Small intestine (tissue), 7 donors: ENCODE data around the gene VARS1. TPM values are rescaled to one million over a fixed set of nuclear protein-coding genes. Genes with fewer than 3 reads are reported as not detected.
A peak's percentile ranks its signal among the peaks of the same experiment; 100 is the strongest.
"Not testable (repeated sequence)": the region's sequence is repeated elsewhere in the genome, so short reads cannot be mapped to it uniquely, and the experiment has no call there.

Source experiments
- DNase-seq, 2 donors: peaks; one replicate each; pipeline versions ENCODE4 v3.0.0 to v3.0.0-alpha.2; 2013
- FAIRE-seq: peaks from 2 replicates; lab custom pipeline; 2012; peaks lifted over from hg19 to GRCh38; lab: Jason Lieb, UNC
- H3K27ac ChIP-seq, 3 donors: one replicate each; pipeline ENCODE4 v1.5.1; 2013; ENCODE audit warnings: low read length in 2 of 3, mild to moderate bottlenecking in 2 of 3, control low read depth in 1 of 3, inconsistent platforms in 1 of 3, low read depth in 1 of 3, moderate library complexity in 1 of 3
- H3K27me3 ChIP-seq, 3 donors: one replicate each; pipeline ENCODE4 v1.6.1; 2013; ENCODE audit warnings: low read length in 3 of 3, inconsistent platforms in 1 of 3; ENCODE audit not compliant: control insufficient read depth in 3 of 3, insufficient read depth in 3 of 3
- H3K36me3 ChIP-seq, 3 donors: one replicate each; pipeline ENCODE4 v1.6.1; 2013; ENCODE audit warnings: low read length in 3 of 3, inconsistent platforms in 1 of 3, low read depth in 1 of 3, mild to moderate bottlenecking in 1 of 3, moderate library complexity in 1 of 3; ENCODE audit not compliant: control insufficient read depth in 3 of 3, insufficient read depth in 2 of 3
- H3K4me1 ChIP-seq, 3 donors: one replicate each; pipeline ENCODE4 v1.6.1; 2013; ENCODE audit warnings: low read length in 2 of 3, inconsistent platforms in 1 of 3, low read depth in 1 of 3, mild to moderate bottlenecking in 1 of 3, moderate library complexity in 1 of 3; ENCODE audit not compliant: control insufficient read depth in 3 of 3, insufficient read depth in 2 of 3
- H3K4me3 ChIP-seq, 3 donors: one replicate each; pipeline ENCODE4 v1.5.1; 2013; ENCODE audit warnings: low read length in 3 of 3, control low read depth in 1 of 3, inconsistent platforms in 1 of 3, low read depth in 1 of 3, mild to moderate bottlenecking in 1 of 3, moderate library complexity in 1 of 3
- H3K9me3 ChIP-seq, 2 donors: one replicate each; pipeline ENCODE4 v1.6.1; 2013; ENCODE audit warnings: low read depth in 1 of 2, low read length in 1 of 2; ENCODE audit not compliant: control insufficient read depth in 2 of 2, insufficient read depth in 1 of 2
- WGBS, 3 donors: extraction: QIAGEN DNeasy Blood & Tissue Kit; methylation state at CpG; one replicate each; pipeline ENCODE4 v1.1.7; 2013; 5-methylcytosine and 5-hydroxymethylcytosine counted together
- polyA plus RNA-seq, 4 donors: library from polyadenylated mRNA; stranded (reverse) in 3 of 4; unstranded in 1 of 4; fragments of 200-250 nt in 3 of 4; fragments of 120-200 nt in 1 of 4; gene quantifications; one replicate each; pipeline versions ENCODE4 v1.2.1 to v1.2.3, GENCODE V29; 2013
- donor health status: healthy with polysubstance abuse.
- donor health status: control.
- donor health status: control.
- donor health status: Bipolar disorder and iron deficiency.
- donor health status: healthy.

VARS1 gene
- polyA plus RNA-seq, 4 donors: 19.9 to 42.4 (median 24.2) TPM

DNA sequence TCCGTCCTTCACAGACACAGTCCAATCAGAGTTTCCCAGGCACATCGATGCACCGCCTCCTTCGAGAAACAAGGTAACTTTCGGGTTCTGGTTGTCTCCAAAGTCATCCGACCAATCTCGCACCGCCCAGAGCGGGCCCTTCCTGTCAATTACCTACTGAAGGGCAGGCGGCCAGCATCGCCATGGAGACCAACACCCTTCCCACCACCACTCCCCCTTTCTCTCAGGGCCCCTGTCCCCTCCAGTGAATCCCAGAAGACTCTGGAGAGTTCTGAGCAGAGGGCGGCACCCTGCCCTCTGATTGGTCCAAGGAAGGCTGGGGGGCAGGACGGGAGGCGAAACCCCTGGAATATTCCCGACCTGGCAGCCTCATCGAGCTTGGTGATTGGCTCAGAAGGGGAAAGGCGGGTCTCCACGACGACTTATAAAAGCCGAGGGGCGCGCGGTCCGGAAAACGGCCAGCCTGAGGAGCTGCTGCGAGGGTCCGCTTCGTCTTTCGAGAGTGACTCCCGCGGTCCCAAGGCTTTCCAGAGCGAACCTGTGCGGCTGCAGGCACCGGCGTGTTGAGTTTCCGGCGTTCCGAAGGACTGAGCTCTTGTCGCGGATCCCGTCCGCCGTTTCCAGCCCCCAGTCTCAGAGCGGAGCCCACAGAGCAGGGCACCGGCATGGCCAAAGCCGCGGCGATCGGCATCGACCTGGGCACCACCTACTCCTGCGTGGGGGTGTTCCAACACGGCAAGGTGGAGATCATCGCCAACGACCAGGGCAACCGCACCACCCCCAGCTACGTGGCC lies 31.9 kb upstream of the VARS1 start, which contains the start of gene HSPA1B:
Gene HSPA1B (plus strand): TSS at position 453 of the 794 bp plus-strand sequence. CDS start 213 bp downstream, at position 666.
- H3K36me3 ChIP-seq: peaks cover 0 to 4% (median 0%) of the 10 kb centered on the region in 3 donors
- FAIRE-seq (no peak), DNase-seq (peak; percentile 95 to 100)
- H3K27ac ChIP-seq: peak within 1 kb of the TSS; percentile 95 to 100 (median 96)
- no peaks in the 10 kb centered on the region for H3K27me3 ChIP-seq
- peak within 1 kb of the TSS; percentile 77 to 84 (median 80) for H3K4me3 ChIP-seq
- H3K9me3 ChIP-seq: no peaks in the 10 kb centered on the region
- 0% methylated on average over 42 to 52 of the region's 56 CpGs for WGBS, 3 donors
- H3K4me1 ChIP-seq: peaks cover 0 to 23% (median 4%) of the 10 kb centered on the region in 3 donors

DNA sequence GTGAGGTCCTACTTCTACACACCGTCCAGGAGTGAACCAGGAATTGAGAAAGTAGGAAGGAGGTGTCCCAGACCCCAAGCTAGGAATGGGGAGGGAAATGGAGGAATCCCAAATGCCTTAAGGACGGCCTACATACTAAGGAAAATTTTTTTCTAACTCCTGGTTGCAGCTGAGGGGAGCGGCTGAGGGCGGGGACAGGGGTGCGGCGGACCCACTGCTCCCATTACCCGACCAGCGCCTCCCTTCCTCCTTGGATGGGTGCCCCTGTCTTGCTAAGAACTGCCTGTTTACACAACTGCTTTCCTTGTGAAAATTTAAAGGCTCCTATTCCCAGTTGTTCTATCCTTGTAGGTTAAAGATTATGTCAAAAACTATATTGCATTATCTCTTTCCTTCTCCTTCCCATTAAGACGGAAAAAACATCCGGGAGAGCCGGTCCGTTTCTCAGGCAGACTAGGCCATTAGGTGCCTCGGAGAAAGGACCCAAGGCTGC lies 31.3 kb upstream of the VARS1 start:
- FAIRE-seq (no peak), DNase-seq (peak in 1 of 2 donors; percentile 92)
- Histone ChIP-seq H3K9me3 (no peaks in the 10 kb centered on the region), H3K27ac (peak overlapping the region; percentile 95 to 100 (median 96)), H3K4me3 (peak overlapping the region in 2 of 3 donors; percentile 44 to 77), H3K36me3 (peaks cover 0 to 4% (median 0%) of the 10 kb centered on the region in 3 donors), H3K27me3 (no peaks in the 10 kb centered on the region), H3K4me1 (peaks cover 0 to 24% (median 4%) of the 10 kb centered on the region in 3 donors)
- WGBS, 3 donors: 1% methylated on average over 12 to 13 of the region's 13 CpGs

DNA sequence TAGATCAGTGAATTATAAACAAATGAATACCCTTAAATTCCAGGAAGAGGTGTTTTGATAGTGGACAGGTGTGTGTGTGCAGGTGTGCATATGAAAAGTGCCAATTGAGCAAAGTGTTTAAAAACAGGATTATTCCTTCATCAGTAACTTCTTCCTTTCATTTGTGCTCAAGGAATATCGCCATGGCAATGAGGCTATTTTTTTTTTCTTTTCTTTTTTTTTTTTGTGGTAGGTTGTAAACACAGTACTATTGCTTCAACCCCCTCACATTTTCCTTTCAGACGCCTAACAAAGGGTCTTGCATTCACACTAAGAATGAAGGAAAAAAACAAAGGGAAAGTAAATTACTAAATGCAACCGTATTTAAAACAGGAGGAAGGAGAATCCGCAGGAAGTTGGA lies 30.0 kb upstream of the VARS1 start:
- no peaks in the 10 kb centered on the region for H3K9me3 ChIP-seq
- no peak for FAIRE-seq
- H3K36me3 ChIP-seq: no peaks in the 10 kb centered on the region
- WGBS, 3 donors: 16 to 61% (median 36%) methylated on average over 4 of the region's 4 CpGs
- no peaks in the 10 kb centered on the region for H3K27me3 ChIP-seq
- no peak overlapping the region for H3K4me3 ChIP-seq
- peak overlapping the region; percentile 95 to 100 (median 96) for H3K27ac ChIP-seq
- no peak for DNase-seq
- H3K4me1 ChIP-seq: peaks cover 0 to 29% (median 10%) of the 10 kb centered on the region in 3 donors

DNA sequence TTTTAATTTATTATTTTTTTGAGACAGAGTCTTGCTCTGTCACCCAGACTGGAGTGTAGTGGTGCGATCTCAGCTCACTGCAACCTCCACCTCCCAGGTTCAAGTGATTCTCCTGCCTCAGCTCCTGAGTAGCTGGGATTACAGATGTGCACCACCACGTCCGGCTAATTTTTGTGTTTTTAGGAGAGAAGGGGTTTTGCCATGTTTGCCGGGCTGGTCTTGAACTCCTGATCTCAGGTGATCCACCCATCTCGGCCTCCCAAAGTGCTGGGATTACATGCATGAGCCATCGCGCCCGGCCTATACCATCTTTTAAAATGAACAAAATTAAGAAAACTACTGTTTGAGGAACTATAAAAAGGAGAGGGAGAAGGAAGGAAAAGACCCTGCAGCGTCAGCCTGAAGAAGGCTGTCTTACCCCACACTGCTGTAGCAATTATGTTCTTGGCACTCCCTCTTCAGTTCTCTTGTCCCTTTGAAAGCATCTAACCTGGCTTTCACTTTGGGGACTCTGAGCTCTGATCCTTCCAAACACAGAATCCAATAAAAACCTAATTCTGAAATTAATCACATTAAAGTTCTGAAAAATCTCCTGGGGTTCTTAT lies 28.1 kb upstream of the VARS1 start:
- whole genome bisulfite sequencing, 3 donors: 87 to 90% (median 87%) methylated on average over 9 of the region's 9 CpGs
- H3K4me3 ChIP-seq, H3K36me3 ChIP-seq: not testable (repeated sequence)

DNA sequence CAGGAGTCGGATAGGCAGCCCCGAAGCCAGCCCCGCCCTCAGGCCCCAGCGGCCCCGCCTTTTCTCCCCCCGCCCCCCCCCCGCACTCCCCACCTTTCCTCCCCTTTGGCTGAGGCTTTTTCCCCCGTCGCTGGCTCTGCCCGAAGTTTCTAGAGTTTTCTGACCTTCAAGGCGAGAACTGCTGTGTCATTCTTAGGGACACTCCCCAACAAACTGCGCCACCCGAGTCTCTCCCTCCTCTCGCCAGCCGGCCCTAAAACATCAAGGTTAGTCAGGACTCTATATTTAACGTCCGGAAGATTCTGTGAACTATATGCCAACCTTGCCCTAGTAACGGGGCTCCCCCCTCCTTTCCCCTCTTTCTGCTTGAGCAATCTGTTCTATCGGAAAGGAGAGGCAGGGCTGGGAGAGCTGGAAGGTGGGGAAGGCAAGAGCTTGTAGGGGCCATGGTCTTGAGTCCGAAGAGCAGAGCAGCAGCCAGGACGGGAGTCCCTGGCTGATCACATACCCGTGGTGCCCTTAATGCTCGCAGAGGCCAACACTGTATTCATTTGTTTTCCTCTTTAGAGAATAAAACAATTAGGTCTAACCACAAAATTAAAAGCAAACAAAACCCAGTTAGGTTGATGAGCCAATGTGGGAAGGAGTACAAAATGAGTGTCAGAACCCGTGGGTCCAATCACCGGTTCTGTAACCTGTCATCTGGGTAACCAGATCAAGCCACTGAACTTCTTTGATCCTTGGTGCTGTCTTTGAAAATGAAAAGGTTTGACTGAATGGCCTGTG lies 26.7 kb upstream of the VARS1 start:
- Histone ChIP-seq H3K27me3 (no peaks in the 10 kb centered on the region), H3K9me3 (no peaks in the 10 kb centered on the region), H3K4me3 (peak overlapping the region; percentile 12 to 77 (median 56)), H3K4me1 (peaks cover 0 to 53% (median 13%) of the 10 kb centered on the region in 3 donors), H3K36me3 (peaks cover 0 to 4% (median 0%) of the 10 kb centered on the region in 3 donors), H3K27ac (peak overlapping the region; percentile 80 to 98 (median 95))
- 0 to 1% (median 1%) methylated on average over 22 to 25 of the region's 25 CpGs for WGBS, 3 donors
- peak; percentile 75 to 91 for DNase-seq
- no peak for FAIRE-seq

More for the DNA sequence above, 28.1 kb upstream of the VARS1 start:
- H3K27me3 ChIP-seq, FAIRE-seq, H3K27ac ChIP-seq, DNase-seq, H3K9me3 ChIP-seq: not testable (repeated sequence)
- peaks cover 0 to 41% (median 12%) of the 10 kb centered on the region in 3 donors for H3K4me1 ChIP-seq

DNA sequence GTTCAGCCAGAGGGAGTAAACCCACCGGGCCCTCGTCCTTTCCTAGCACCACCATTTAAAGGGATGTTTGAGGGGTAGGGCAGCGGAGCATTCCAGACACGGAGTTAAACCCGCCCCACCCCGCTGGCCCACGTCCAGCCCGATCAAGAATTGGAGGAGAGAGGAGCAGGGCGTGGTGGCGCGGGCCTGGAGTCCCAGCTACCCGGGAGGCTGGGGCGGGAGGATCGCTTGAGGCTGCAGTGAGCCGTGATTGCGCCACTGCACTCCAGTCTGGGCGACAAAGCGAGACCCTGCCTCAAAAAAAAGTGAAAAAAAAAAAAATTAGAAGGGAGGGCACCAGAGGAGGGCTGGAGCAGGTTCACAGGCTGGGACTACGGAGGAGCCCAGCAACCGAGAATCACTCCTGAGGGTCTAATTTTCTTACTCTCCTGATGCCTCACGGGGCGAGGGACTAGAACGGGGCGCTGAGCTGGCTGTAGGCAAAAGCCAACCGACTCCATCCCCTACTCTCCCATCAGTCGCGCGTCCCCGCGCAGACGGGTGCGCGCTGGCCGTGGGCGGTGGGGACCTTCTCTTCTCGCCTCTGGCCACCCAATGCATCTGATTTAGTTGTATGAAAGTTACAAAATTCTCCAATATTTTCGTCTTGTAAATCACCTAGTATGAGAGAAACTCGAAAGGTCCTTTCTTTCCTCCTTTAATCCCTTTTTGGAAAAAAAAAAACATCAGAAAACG lies 25.9 kb upstream of the VARS1 start:
- FAIRE-seq: no peak
- H3K4me1 ChIP-seq: peaks cover 0 to 49% (median 13%) of the 10 kb centered on the region in 3 donors
- peak overlapping the region; percentile 77 to 95 (median 80) for H3K27ac ChIP-seq
- H3K9me3 ChIP-seq: no peaks in the 10 kb centered on the region
- H3K36me3 ChIP-seq: peaks cover 0 to 4% (median 0%) of the 10 kb centered on the region in 3 donors
- DNase-seq: peak in 1 of 2 donors; percentile 83
- H3K4me3 ChIP-seq: peak overlapping the region; percentile 12 to 77 (median 56)
- WGBS, 3 donors: 2 to 6% (median 4%) methylated on average over 39 of the region's 39 CpGs
- no peaks in the 10 kb centered on the region for H3K27me3 ChIP-seq

DNA sequence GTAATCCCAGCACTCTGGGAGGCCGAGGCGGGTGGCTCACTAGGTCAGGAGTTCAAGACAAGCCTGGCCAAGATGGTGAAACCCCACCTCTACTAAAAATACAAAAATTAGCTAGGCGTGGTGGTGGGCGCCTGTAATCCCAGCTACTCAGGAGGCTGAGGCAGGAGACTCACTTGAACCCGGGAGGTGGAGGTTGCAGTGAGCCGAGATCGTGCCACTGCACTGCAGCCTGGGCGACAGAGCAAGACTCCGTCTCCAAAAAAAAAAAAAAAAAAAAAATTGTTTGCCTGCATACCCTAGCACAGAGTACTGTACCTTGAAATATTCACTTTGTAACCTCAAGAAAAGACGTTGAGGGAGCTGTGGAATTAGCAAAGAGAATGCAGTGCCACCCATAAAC lies 24.8 kb upstream of the VARS1 start:
- H3K27me3 ChIP-seq, FAIRE-seq, DNase-seq, H3K4me3 ChIP-seq, H3K9me3 ChIP-seq, H3K36me3 ChIP-seq: not testable (repeated sequence)
- H3K27ac ChIP-seq: peak overlapping the region in 1 of 3 donors; percentile 80
- peaks cover 0 to 41% (median 13%) of the 10 kb centered on the region in 3 donors for H3K4me1 ChIP-seq
- 79 to 91% (median 83%) methylated on average over 8 to 10 of the region's 10 CpGs for WGBS, 3 donors
